ENCODE measurements around the gene LNPK. TPM values are rescaled to one million over a fixed set of nuclear protein-coding genes. Genes with fewer than 3 reads are reported as not detected.

LNPK gene
- total and polyA plus RNA-seq, 9 of the 15 experiments (the other 6 are each of a cell fraction or from before 2014, with no cell fraction given), result 6.4 to 40.4 (median 21.3) TPM

DNA sequence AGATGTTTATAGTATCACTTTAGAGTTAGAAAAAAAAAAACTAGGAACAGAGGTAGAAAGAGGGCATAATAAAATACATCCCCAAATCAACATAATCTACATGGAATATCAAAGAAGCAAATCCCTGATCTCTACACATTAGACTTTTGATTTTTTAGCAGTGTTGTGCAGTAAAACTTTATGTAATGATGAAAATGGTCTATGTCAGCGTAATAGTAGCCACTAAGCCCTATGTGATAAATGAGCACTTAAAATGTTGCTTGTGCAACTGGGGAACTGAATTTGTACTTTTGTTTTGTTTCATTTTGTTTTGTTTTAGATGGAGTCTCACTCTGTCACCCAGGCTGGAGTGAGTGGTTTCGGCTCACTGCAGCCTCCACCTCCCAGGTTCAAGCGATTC lies 36.3 kb downstream of the LNPK start:
- FAIRE-seq (no peak), DNase-seq (ENCODE audit: extremely low read depth in 1 of 4, low spot score in 3 of 4) (no peak), ATAC-seq (no peak)
- Histone ChIP-seq H3K4me2 (ENCODE audit: insufficient read depth, low read length) (no peak overlapping the region), H3K9me3 (replicated peaks; ENCODE audit: control insufficient read depth, insufficient read depth, low read depth, low read length) (no peaks in the 10 kb centered on the region; the same call in 1 of the 2 replicates), H3K4me1 (replicated peaks in 1 of 2; ENCODE audit: control insufficient read depth in 2 of 2, insufficient read depth in 2 of 2, low read length in 2 of 2) (no peaks in the 10 kb centered on the region), H3K4me3 (no peak overlapping the region), H3K27me3 (ENCODE audit: control insufficient read depth in 2 of 2, insufficient read depth in 2 of 2, low read length in 2 of 2) (no peaks in the 10 kb centered on the region), H4K20me1 (replicated peaks; ENCODE audit: control insufficient read depth, insufficient read depth, low read length) (no peaks in the 10 kb centered on the region), H3K9ac (ENCODE audit: insufficient read depth in 1 of 2, low read depth in 2 of 2, low read length in 2 of 2) (no peak overlapping the region), H3K36me3 (ENCODE audit: control insufficient read depth, insufficient read depth, low read length) (peaks cover 25% of the 10 kb centered on the region; the same call in 2 of the 3 replicates), H3K9me1 (ENCODE audit: control insufficient read depth, insufficient read depth, low read length) (no peaks in the 10 kb centered on the region), H3K79me2 (ENCODE audit: control insufficient read depth, insufficient read depth, low read length) (no peaks in the 10 kb centered on the region), H2AFZ (ENCODE audit: low read depth, low read length) (no peak overlapping the region), H3K27ac (ENCODE audit: extremely low read depth, low read depth, low read length) (no peak overlapping the region)
- ChIA-PET CTCF (ENCODE audit: low intra/inter-chr PET ratio) (interaction anchor here (1.2 kb wide), 1 partner anchor 120 kb away, joined by 4 read pairs; no protein-coding TSS in a partner anchor), POLR2A (interaction anchor here (1.5 kb wide), 1 partner anchor 12 kb away, joined by 4 read pairs; no protein-coding TSS in a partner anchor)
- WGBS (ENCODE audit: insufficient coverage, low coverage, missing lambda C conversion rate), result 95% methylated on average over 3 of the region's 3 CpGs
- intact Hi-C loops (cut with micrococcal nuclease) (no loop called here), in situ Hi-C loops (cut with MboI) (no loop called here)
- no TSS peak for BruUV-seq (replicated peaks)
- TF ChIP-seq SUPT5H (IDR thresholded peaks at IDR 0.05), result no peak
- TF ChIP-seq CTBP1 (IDR thresholded peaks at IDR 0.05; ENCODE audit: borderline replicate concordance), result no peak
- TF ChIP-seq FIP1L1 (IDR thresholded peaks at IDR 0.05; ENCODE audit: low read depth, low read length, poor library complexity, severe bottlenecking), result no peak
- TF ChIP-seq, protein P1, sequence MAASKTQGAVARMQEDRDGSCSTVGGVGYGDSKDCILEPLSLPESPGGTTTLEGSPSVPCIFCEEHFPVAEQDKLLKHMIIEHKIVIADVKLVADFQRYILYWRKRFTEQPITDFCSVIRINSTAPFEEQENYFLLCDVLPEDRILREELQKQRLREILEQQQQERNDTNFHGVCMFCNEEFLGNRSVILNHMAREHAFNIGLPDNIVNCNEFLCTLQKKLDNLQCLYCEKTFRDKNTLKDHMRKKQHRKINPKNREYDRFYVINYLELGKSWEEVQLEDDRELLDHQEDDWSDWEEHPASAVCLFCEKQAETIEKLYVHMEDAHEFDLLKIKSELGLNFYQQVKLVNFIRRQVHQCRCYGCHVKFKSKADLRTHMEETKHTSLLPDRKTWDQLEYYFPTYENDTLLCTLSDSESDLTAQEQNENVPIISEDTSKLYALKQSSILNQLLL (CRISPR knock-in tag; IDR thresholded peaks at IDR 0.05; ENCODE audit: borderline replicate concordance), result no peak
- no peak for TF ChIP-seq ETV1 (tag; conservative IDR thresholded peaks at IDR 0.05; ENCODE audit: low read depth)
- no peak for TF ChIP-seq CHD4 (IDR thresholded peaks at IDR 0.05; ENCODE audit: insufficient read depth, insufficient replicate concordance, low read depth, low read length, poor library complexity, severe bottlenecking)
- TF ChIP-seq CEBPG (CRISPR knock-in tag; IDR thresholded peaks at IDR 0.05), result no peak
- TF ChIP-seq CEBPG (tag; conservative IDR thresholded peaks at IDR 0.05 in 1 of 2, IDR thresholded peaks at IDR 0.05 in 1 of 2), result no peak
- TF ChIP-seq MAFG (tag; conservative IDR thresholded peaks at IDR 0.05), result peak; percentile 28; the same call in 1 of the 2 replicates
- TF ChIP-seq, protein P2, sequence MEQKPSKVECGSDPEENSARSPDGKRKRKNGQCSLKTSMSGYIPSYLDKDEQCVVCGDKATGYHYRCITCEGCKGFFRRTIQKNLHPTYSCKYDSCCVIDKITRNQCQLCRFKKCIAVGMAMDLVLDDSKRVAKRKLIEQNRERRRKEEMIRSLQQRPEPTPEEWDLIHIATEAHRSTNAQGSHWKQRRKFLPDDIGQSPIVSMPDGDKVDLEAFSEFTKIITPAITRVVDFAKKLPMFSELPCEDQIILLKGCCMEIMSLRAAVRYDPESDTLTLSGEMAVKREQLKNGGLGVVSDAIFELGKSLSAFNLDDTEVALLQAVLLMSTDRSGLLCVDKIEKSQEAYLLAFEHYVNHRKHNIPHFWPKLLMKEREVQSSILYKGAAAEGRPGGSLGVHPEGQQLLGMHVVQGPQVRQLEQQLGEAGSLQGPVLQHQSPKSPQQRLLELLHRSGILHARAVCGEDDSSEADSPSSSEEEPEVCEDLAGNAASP (IDR thresholded peaks at IDR 0.05), result no peak
- TF ChIP-seq C11orf30 (IDR thresholded peaks at IDR 0.05; ENCODE audit: low read depth), result peak; percentile 58
- peak; percentile 76 for TF ChIP-seq ZNF316 (IDR thresholded peaks at IDR 0.05)
- TF ChIP-seq HMGN3 (IDR thresholded peaks at IDR 0.05; ENCODE audit: borderline replicate concordance, extremely low read depth, insufficient read length, low read depth, low read length), result no peak

Measured in K562 (cell line).